ENCODE results near the gene OAS3. TPM values are rescaled to one million over a fixed set of nuclear protein-coding genes. Genes with fewer than 3 reads are reported as not detected.

Gene OAS3
- total RNA-seq, 2 donors from 2014 or later, result 21.8 to 76.6 TPM

DNA sequence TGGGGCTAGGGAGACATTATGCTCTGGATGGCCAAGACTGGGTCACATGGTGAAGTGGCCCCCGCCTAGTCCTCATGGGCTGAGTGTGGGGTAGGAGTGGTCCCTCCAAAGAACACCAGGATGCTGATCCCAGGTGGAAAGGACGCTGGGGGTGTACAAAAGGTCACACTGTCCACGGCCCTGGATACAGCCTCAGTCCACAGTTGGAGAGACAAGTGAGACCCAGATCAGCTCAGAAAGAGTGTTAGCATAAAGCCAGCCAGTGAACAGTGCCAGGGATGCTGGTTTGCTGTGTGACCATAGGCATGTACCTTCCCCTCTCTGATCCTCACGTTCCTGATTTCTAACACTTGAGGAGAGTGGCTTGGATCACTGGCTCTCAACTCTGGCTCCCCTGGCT is 26.6 kb downstream of the OAS3 start:
- DNase-seq (ENCODE audit: low spot score in 2 of 2), result no peak

GRCh38 chr12:112965643-112966042 is 27.4 kb downstream of the OAS3 start:
- peaks cover 4 to 7% of the 10 kb centered on the region in 2 donors for H3K9me3 Mint-ChIP-seq
- no peak for DNase-seq (ENCODE audit: low spot score in 2 of 2)
- H3K27ac Mint-ChIP-seq, result no peak overlapping the region
- peaks cover 24 to 68% of the 10 kb centered on the region in 2 donors for H3K36me3 Mint-ChIP-seq
- ATAC-seq, result no peak

More for the DNA sequence above, 26.6 kb downstream of the OAS3 start:
- peaks cover 4 to 8% of the 10 kb centered on the region in 2 donors for H3K9me3 Mint-ChIP-seq
- peaks cover 27 to 68% of the 10 kb centered on the region in 2 donors for H3K36me3 Mint-ChIP-seq
- no peak for ATAC-seq
- no peak overlapping the region for H3K27ac Mint-ChIP-seq

GRCh38 chr12:112967306-112967705 is 29.0 kb downstream of the OAS3 start:
- no peak overlapping the region for H3K27ac Mint-ChIP-seq
- no peaks in the 10 kb centered on the region for H3K9me3 Mint-ChIP-seq
- peaks cover 9 to 58% of the 10 kb centered on the region in 2 donors for H3K36me3 Mint-ChIP-seq
- DNase-seq (ENCODE audit: low spot score in 2 of 2), result no peak
- ATAC-seq, result no peak

DNA sequence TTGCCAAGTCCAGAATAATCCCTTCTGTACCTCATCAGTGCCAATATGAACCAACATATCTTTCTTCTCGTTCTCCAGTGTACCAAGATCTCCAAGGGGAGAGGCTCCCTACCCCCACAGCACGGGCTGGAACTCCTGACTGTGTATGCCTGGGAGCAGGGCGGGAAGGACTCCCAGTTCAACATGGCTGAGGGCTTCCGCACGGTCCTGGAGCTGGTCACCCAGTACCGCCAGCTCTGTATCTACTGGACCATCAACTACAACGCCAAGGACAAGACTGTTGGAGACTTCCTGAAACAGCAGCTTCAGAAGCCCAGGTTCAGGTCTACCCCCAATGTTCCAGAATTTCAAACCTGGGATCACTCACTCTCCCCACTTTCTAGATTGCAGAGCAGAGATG is 29.6 kb downstream of the OAS3 start:
- Mint-ChIP-seq H3K27ac (no peak overlapping the region), H3K9me3 (no peaks in the 10 kb centered on the region), H3K36me3 (peaks cover 9 to 53% of the 10 kb centered on the region in 2 donors)
- ATAC-seq, result no peak
- no peak for DNase-seq (ENCODE audit: low spot score in 2 of 2)

GRCh38 chr12:112969547-112970306 is 31.5 kb downstream of the OAS3 start:
- DNase-seq (ENCODE audit: low spot score in 2 of 2) (no peak), ATAC-seq (no peak)
- peaks cover 9 to 40% of the 10 kb centered on the region in 2 donors for H3K36me3 Mint-ChIP-seq
- H3K9me3 Mint-ChIP-seq, result no peaks in the 10 kb centered on the region
- H3K27ac Mint-ChIP-seq, result peak overlapping the region in 1 of 2 donors; percentile 86

GRCh38 chr12:112970391-112970790 is 32.1 kb downstream of the OAS3 start:
- Mint-ChIP-seq H3K27ac (peak overlapping the region in 1 of 2 donors; percentile 86), H3K36me3 (peaks cover 9 to 40% of the 10 kb centered on the region in 2 donors), H3K9me3 (no peaks in the 10 kb centered on the region)
- ATAC-seq, result no peak
- DNase-seq (ENCODE audit: low spot score in 2 of 2), result no peak

GRCh38 chr12:112971248-112971647 is 33.0 kb downstream of the OAS3 start:
- no peak for DNase-seq (ENCODE audit: low spot score in 2 of 2)
- Mint-ChIP-seq H3K9me3 (no peaks in the 10 kb centered on the region), H3K36me3 (peaks cover 9 to 38% of the 10 kb centered on the region in 2 donors), H3K27ac (no peak overlapping the region)
- no peak for ATAC-seq

- Mint-ChIP-seq H3K27ac (no peak overlapping the region), H3K9me3 (no peaks in the 10 kb centered on the region), H3K36me3 (peaks cover 9 to 26% of the 10 kb centered on the region in 2 donors)
- DNase-seq (ENCODE audit: low spot score in 2 of 2) (no peak), ATAC-seq (no peak)
These were observed 34.9 kb downstream of the OAS3 start for GRCh38 chr12:112973011-112973735.

DNA sequence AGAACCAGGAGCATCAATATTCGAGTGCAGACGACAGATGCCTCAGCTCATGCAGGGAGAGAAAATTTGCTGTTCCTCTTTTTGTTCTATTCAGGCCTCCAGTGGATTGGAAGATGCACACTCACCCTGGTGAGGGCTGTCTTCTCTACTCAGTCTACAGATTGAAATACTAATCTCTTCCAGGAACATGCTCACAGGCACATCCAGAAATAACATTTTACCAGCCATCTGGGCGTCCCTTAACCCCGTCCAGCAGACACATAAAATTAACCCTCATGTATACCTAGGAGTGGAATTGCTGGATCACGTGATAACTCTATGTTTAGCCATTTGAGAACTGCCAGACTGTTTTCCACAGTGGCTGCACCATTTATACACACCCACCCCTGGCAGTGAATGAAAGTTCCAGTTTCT is 35.6 kb downstream of the OAS3 start:
- DNase-seq (ENCODE audit: low spot score in 2 of 2) (no peak), ATAC-seq (no peak)
- H3K36me3 Mint-ChIP-seq, result peaks cover 15 to 31% of the 10 kb centered on the region in 2 donors
- H3K27ac Mint-ChIP-seq, result no peak overlapping the region
- H3K9me3 Mint-ChIP-seq, result no peaks in the 10 kb centered on the region

- peaks cover 17 to 31% of the 10 kb centered on the region in 2 donors for H3K36me3 Mint-ChIP-seq
- ATAC-seq, result no peak
- H3K9me3 Mint-ChIP-seq, result no peaks in the 10 kb centered on the region
- H3K27ac Mint-ChIP-seq, result no peak overlapping the region
- DNase-seq (ENCODE audit: low spot score in 2 of 2), result no peak
These were observed 36.6 kb downstream of the OAS3 start for GRCh38 chr12:112974904-112975303.

DNA sequence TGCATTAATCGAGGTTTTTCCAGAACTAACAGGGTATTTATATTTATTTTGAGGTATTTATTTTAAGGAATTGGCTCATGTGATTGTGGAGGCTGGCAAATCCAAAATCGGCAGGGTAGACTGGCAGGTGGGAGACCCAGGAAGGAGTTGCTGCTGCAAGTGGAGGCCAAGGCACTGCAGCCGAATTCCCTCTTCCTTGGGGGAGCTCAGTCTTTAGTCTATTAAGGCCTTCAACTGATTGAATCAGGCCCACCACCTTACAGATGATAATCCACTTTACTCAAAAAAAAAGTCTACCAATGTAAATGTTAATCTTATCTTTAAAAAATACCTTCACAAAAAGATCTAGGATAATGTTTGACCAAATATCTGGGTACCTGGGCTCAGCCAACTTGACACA is 38.9 kb downstream of the OAS3 start:
- peaks cover 32 to 39% of the 10 kb centered on the region in 2 donors for H3K36me3 Mint-ChIP-seq
- DNase-seq (ENCODE audit: low spot score in 2 of 2) (no peak), ATAC-seq (no peak)
- H3K27ac Mint-ChIP-seq, result peak overlapping the region; percentile 53 to 99
- peaks cover 0 to 12% of the 10 kb centered on the region in 2 donors for H3K9me3 Mint-ChIP-seq

DNA sequence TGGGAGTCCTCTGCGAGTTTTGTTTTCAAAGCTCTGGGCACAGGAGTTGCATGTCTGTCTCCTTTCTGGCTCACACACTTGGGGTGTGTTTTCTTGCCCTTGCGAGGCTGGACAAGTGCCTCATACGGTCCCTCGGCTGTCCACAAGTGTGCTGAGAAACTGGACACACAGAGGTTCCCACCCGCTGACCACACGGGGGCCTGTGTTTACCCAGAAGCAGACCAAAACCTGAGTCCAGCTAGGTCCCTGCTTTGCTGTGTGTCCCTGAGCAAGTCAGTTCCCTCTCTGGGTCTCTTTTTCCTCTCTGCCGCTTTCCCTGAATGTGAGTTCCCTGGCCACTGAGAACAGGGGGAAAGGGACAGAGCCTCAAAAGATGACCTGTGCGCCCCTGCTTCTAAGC is 39.4 kb downstream of the OAS3 start:
- ATAC-seq (no peak), DNase-seq (ENCODE audit: low spot score in 2 of 2) (no peak)
- Mint-ChIP-seq H3K36me3 (peaks cover 37 to 44% of the 10 kb centered on the region in 2 donors), H3K9me3 (peaks cover 0 to 17% of the 10 kb centered on the region in 2 donors), H3K27ac (peak overlapping the region; percentile 91 to 99)

DNA sequence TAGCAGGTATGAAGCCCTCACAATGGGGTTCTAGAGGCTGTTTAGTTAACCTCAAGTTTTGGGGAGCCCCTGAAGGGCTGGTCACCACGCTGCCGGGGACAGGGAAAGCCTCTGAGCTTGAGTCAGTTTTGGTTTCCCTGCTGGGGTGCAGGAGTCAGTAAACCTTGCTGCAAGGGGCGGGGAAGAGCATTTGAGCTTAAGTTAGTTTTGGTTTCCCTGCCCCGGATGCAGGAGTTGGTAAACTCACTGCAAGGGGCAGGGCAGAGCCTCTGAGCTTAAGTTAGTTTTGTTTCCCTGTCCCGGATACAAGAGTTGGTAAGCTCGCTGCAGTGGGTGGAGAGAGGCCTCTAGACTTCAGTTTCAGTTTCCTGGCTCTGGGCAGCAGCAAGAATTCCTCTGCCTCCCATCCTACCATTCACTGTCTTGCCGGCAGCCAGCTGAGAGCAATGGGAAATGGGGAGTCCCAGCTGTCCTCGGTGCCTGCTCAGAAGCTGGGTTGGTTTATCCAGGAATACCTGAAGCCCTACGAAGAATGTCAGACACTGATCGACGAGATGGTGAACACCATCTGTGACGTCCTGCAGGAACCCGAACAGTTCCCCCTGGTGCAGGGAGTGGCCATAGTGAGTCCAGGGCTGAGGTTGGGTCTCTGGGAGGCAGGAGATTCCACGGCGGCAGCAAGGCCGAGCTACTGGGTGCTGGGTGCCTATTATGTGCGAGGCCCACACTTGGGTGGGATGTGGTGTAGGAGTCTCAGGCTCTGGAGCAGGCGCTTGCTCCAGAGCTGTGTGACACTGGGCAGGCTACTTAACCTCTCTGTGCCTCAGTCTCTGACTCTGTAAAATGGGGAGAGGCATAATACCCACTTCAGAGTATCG is 40.1 kb downstream of the OAS3 start, which contains the start of gene OAS2:
TSS of gene OAS2 (plus strand) at position 357 of the 878 bp plus-strand sequence. CDS start at position 447, 90 bp downstream.
- Mint-ChIP-seq H3K36me3 (peaks cover 38 to 51% of the 10 kb centered on the region in 2 donors), H3K27ac (peak within 1 kb of the TSS; percentile 91 to 99), H3K9me3 (peaks cover 0 to 21% of the 10 kb centered on the region in 2 donors)
- peak; percentile 91 to 94 for ATAC-seq
- DNase-seq (ENCODE audit: low spot score in 2 of 2), result peak; percentile 77 to 79

GRCh38 chr12:112979041-112979680 is 40.9 kb downstream of the OAS3 start:
- Mint-ChIP-seq H3K9me3 (peaks cover under 1 to 28% of the 10 kb centered on the region in 2 donors), H3K36me3 (peaks cover 38 to 59% of the 10 kb centered on the region in 2 donors), H3K27ac (peak overlapping the region; percentile 91 to 99)
- ATAC-seq, result peak; percentile 27 to 57
- peak; percentile 37 to 60 for DNase-seq (ENCODE audit: low spot score in 2 of 2)

- Mint-ChIP-seq H3K27ac (peak overlapping the region; percentile 11 to 99), H3K9me3 (peaks cover 7 to 41% of the 10 kb centered on the region in 2 donors), H3K36me3 (peaks cover 53 to 74% of the 10 kb centered on the region in 2 donors)
- ATAC-seq, result no peak
- DNase-seq (ENCODE audit: low spot score in 2 of 2), result no peak
These were observed 42.4 kb downstream of the OAS3 start for GRCh38 chr12:112980491-112981158.

Measured in activated naive CD4-positive, alpha-beta T cell treated with anti-CD3 and anti-CD28 coated beads, Interleukin-2, amount 50 U/mL, for 72 hours (primary cell).